Stimulated activated CD4-positive, alpha-beta T cell treated with anti-CD3 and anti-CD28 coated beads, Interleukin-1b, Interleukin-23, amount 100 ng/mL, for 48 hours (primary cell): ENCODE measurements around the gene NPPC.
"Not testable (repeated sequence)": the region's sequence is repeated elsewhere in the genome, so short reads cannot be mapped to it uniquely, and the experiment has no call there.

ENCODE experiments used
- DNase-seq: peaks from one replicate; pipeline ENCODE4 v3.0.0-alpha.2; 2020

The NPPC gene, protein sequence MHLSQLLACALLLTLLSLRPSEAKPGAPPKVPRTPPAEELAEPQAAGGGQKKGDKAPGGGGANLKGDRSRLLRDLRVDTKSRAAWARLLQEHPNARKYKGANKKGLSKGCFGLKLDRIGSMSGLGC

DNA sequence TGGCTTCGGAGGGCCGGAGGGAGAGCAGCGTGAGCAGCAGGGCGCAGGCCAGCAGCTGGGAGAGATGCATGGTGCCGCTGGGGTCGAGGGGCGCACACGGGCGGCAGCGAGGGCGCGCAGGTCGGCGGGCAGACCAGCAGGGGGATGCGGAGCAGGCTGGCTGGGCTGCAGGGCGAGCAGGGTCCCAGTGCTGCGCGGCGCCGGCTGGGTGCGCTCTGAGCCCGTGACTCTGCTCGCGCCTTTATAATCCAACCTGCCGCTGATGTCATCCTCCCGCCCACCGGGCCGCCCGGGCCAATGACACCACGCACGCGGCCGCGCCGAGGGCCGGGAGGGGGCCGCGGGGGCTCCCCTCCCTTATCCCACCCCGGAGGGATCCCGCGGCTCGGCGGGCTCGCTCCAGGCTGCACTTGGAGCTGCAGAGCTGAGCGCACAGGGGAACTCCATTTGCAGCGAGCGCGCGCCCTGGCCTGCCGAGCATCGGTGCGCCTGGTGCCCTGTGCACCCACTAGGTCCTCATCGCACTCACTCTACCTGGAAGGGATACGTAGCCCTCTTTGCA, at the start of gene NPPC:
Gene NPPC (minus strand): TSS at position 217 of the 562 bp plus-strand sequence. CDS start 147 bp downstream, at position 70.
- DNase-seq = peak; percentile 79

DNA sequence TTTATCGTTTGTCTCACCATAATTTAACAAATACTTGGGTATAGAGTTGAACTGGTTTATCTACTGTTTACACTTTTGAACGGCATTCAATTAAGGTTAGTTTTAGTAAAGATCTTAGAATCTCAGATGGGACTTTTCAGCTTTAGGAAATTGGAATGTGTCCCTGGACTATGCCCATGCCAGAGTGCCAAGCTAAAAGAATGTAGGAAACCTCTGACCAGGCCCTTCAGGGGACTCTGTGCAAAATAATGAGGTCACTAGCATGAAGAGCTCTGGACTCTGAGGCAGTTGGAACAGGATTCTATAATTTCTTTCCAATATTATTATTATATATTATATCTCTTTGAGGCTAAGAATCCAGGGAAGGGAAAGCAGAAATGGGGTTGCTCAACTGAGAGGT, 48.8 kb upstream of the NPPC start:
- DNase-seq = no peak

DNA sequence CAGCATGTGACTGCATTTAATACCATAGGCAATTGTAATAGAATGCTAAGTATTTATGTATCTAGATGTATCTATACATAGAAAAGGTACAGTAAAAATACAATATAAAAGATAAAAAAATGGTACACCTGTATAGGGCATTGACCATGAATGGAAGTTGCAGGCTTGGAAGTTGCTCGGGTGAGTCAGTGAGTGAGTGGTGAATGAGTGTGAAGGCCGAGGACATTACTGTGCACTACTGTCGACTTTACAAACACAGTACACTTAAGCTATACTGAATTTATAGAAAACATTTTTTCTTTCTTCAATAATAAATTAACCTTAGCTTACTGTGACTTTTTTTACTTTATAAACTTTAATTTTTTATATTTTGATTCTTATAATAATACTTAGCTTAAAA, 44.3 kb upstream of the NPPC start:
- DNase-seq = no peak

DNA sequence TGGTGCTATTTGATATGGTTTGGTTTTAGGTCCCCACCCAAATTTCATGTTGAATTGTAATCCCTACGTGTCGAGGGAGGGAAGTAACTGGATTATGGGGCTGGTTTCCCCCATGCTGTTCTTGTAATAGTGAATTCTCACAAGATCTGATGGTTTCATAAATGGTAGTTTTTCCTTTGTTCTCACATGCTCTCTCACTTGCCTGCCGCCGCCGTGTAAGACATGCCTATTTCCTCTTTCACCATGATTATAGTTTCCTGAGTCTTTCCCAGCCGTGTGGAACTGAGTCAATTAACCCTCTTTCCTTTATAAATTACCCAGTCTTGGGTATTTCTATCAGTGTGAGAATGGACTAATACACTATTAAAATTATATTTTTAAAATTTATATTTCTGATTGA, 42.6 kb upstream of the NPPC start:
- DNase-seq = no peak

DNA sequence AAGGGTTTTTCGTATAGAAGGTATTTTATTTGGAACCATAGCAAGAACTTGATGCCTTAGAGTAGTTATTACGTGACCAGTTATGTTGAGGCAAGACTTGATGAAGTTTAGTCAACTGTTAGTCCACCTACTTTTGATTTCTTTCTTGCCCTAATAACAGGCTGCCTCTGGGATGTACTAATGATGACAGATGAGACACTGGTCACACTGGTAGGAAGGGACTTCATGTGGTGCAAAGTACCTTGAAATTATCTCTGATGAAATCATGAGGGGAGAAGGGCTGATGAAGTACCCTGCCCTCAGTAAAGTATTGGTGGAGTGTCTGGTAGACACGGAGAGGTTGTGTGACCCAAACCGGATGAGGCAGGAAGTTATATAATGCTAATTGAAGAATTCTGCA, 40.7 kb upstream of the NPPC start:
- no peak for DNase-seq

DNA sequence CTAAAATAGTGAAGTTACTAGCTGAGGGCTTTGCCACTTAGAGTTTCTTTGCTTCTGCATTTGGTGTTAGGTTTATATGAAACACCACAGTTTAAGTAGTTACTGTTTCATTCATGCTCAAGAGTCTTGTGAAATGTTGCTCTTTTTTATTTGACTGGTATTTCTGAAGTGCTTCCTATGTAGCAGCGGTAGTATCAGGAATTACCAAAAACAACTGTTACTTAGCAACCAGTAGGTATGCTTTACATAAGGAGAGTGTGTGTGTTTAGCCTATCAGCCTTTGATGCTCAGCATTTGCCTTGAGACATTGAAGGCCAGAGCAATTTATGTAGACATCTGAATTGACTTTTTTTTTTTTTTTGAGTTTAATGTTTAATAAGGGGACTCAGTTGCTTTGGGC, 38.9 kb upstream of the NPPC start:
- DNase-seq = no peak

DNA sequence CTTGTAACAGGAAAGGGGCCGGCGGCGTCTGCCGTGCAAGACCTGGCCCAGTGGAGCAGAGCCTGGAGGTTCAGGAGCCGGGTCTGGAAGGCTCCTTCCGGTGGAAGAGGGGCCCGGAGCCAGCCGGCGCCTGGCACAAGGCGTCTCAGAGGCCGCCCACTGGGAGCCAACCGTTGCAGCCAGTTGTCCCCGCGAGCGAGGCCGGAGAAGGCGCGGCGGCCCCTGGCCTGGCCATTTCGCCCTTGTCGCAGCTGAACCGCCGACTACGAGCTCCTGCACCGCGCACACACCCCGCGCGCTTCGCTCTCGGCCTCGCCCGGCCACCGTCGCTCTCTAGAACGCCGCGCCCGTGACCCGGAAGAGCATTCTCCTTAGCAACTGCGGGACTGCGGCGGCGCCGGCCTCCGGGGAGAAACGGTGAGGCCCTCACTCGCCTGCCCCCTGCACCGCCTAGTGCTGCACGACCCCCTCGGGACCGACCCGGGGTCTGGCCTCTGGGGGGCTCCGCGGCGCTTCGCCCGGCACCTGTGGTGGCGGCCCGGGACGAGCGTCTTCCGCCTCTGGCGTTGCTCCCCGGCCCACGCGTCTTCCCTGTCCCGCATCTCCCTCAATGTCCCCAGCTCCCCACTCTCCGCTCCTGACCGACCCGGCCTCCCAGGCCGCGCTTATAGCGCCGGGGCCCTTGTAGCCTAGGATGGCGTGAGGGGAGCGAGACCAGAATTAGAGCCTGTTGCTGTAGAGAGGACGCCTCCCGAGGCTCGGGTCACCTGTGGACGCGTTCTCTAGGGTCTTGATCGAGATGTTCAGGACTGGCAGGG, 35.4 kb upstream of the NPPC start, which contains the start of gene DIS3L2:
Gene DIS3L2 (plus strand): TSS at position 365 of the 818 bp plus-strand sequence. CDS start 53,215 bp downstream, outside the sequence.
- peak; percentile 81 for DNase-seq

DNA sequence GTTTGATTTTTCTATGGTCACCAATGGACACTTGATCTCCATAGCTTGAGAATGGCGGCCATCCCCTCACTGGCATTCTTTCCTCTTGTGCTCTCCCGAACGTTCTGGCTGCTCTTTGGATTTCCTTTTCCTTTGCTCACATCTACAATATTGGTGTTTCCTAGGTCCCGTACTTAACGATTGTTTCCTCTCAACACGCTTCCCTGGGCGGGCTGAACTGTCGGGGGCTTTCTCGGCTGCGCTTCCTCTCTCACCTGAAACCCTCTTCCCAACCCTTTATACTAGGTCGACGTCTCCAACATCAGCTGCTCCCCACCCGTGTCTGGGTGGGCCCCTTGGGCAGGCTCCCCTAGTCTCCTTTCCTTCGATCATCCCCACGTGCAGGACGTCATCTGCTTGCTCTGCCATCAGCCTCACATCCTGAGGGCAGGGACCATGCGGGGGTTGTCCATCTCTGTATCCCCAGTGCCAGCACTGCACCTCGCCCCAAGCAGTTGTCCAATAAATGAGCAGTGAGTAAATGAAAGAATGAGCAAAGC, 34.7 kb upstream of the NPPC start:
- no peak for DNase-seq

DNA sequence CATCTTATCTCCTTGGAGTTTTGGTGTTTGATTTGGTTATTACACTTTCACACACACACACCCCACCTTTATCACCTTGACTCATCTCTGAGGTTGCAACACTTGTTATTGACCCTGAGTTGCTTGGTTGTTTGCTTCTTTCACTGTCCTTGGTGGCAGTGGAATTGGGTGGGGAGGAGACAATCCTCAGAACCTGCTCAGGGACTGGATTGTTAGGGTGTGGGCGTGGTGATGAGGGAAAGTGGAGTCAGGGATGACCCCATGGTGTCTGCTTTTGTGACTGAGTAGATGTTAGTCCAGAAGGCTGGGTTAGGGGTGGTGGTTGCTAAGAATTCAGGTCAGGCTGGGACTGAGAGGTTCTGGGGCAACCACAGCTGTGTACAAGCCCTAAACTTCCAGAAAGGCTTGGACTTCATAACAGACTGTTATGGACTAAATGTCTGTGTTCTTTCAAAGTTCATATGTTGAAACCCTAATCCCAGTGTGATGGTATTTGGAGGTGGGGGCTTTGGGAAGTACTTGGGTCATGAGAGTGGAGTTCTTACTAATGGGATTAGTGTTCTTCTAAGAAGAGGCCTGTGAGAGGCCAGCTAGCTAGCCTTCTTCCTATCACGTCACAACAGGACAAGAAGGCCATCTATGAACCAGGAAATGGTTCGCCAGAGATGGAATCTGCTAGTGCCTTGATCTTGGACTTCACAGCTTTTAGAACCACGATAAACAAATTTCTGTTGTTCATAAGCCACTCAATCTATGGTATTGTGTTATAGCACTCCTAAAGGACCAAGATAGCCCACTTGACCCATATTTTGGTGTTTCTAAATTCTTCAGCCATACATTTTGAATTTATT, 31.9 kb upstream of the NPPC start:
- no peak for DNase-seq

DNA sequence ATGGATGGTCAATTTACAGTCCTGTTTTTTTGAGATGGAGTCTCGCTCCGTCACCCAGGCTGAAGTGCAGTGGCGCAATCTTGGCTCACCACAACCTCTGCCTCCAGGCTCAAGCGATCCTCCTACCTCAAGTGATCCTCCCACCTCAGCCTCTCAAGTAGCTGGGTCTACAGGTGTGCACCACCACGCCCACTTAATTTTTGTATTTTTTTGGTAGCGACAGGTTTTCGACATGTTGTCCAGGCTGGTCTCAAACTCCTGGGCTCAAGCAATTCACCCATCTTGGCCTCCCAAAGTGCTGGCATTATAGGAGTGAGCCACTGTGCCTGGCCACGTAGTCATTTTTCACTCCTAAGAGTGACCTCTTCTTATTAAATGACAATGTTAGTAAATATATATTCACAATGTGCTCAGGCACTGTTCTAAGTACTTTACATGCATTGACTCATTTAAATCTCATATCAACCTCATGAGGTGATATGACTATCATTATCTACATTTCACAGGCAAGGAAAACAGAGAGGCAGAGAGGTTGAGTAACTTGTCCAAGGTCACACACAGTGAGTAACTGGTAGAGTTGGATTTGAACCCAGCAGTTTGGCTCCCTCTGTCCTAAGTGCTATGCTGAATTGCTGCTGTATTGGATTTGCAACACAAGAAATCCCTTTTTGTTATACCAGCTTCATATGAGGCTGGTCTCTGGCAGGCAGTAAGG, 29.7 kb upstream of the NPPC start:
- DNase-seq = no peak

DNA sequence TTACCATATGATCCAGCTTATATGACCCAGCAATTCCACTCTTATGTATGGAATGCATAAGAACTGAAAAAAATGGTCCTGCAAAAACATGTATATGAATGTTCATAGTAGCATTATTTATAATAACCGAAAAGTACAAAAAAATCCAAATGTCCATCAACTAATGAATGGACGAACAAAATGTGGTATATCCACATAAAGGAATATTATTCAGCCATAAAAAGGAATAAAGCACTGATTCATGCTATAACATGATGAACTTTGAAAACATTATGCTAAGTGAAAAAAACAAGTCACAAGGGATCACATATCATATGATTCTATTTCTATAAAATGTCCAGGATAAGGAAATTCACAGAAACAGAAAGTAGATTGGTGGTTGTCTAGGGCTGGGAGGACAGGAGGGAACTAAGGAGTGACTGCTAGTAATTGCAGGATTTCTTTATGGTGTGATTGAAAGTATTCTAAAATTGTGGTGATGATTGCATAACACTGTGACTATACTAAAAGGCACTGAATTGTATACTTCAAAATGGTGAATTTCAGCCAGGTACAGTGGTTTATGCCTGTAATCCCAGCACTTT, 25.3 kb upstream of the NPPC start:
- no peak for DNase-seq

DNA sequence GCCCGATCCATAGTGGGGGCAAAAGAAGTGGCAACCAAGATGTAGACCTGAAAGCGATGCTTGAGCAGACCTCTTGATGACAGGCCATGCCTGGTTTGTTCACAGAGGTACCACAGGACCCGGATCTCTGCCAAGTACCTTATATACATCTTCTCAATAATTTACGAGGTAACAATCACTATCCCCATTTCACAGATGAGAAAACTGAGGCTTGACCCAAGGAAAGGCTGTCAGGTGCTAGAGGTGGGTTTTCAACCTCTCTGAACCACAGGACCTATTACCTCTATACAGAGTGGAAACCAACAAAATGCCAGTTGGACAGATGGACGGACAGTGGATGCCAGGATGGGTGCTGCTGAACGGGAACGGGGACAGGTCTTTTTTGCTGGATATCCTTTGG, 21.5 kb upstream of the NPPC start:
- no peak for DNase-seq

DNA sequence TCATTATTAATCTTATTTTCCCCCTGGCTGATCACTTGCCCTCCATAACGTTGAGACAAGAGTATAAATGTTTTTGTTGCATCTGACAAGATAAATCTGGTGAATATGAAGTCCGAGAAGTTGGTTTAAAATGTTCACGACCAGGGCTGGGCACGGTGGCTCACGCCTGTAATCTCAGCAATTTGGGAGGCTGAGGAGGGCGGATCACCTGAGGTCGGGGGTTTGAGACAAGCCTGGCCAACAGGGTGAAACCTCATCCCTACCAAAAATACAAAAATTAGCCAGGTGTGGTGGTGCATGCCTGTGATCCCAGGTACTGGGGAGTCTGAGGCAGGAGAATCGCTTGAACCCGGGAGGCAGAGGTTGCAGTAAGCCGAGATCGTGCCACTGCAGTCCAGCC, 20.9 kb upstream of the NPPC start:
- not testable (repeated sequence) for DNase-seq

DNA sequence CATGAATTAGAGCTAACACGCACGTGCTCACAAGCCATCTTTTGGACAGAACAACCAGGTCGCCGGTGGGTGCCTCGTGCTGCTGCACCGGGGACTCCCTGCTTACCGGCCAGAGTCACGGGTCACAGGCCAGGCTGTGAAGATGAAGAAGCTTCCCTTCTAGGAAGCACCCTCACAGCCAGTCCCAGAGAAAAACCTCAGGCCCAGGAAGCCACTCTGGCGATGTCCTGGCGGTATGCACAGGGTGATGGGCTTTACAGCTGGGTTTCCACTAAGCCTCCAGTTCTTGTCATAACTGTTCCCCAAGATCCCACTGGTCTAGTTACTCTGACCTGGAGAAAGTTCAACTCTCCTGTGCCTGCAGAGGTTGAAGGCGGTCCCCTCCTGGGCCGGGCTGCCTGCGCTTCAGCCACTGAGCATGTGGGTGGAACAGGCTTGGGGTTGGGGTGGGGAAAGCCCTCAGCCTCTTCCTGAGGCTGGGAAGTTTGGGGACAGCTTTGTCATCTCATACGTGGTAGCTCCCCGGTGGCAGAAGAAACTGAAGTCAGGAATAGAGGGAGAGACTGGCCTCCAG, 20.1 kb upstream of the NPPC start:
- DNase-seq = no peak

DNA sequence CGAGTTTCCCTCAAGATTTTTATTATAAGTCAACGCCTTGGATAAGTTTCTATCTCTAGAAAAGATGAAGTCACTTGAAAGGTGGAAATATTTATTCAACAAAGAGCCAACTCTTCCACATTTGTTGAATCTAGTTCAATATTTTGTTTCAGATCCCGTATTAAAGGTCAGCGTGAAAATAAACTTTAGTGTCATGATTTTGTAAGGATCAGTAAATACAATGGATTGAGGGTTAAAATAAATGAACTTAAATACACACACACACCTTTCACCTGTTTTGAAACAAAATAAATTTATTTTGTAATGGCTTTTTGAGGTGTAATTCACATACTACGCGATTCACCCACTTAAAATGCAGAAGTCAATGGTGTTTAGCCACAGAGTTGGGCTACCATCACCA, 16.0 kb upstream of the NPPC start:
- DNase-seq = no peak

DNA sequence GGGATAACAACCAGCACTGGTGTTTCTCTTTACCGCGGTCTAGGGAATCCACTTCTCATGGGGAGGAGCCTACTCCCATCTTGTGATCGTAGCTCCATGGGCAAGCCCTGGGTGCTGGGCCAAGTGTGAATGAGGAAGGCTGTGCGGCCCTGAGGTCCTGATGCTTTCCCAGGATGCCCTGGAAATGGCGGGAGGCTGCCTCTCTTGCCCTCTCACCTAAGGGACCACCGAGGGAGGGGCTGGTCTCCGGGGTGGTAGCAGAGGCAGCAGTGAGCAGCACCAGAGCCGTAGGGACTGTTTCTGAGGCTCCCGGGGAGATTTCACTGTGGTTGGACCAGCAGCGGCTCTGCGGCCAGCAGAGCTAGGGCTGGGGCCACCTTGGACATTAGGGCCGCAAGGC, 15.5 kb upstream of the NPPC start:
- DNase-seq = no peak

DNA sequence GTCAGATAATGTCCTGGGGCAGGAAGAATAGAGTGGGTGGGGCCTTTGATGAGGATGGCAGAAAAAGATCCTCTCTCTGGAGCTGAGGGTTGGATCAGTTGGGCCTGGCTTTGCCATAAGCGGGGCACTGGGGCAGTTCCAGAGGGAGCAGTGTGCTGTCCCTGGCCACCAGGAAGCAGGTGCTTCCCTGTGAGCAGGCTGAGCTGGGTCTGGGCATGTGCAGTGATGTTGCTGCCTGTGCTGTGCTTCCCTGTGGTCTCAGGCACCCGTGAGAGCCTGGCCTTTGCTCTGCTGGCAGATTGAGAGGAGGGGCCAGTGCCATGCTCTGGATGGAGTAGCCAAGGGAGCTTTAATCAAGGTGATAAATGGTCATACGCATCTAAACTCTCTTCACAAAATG, 14.6 kb upstream of the NPPC start:
- no peak for DNase-seq

DNA sequence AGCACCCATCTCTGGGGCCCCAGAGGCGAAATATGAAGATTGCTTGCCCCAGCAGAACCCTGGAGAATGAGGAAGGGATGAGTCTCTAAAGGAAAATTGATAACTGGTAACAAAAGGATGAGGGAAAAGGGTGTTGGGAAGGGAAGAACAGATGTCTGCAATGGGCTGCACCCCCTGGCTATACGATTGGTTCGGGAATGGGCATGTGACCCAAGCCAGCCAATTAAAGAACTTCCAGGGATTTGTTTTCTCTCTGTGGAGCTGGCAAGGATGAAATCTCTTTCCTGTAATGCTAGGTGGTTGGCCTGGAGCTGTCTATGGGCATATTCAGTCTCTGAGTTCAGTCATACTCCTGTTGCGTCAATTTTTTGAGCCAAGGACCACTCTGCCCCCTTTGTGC, 12.8 kb upstream of the NPPC start:
- DNase-seq = no peak

DNA sequence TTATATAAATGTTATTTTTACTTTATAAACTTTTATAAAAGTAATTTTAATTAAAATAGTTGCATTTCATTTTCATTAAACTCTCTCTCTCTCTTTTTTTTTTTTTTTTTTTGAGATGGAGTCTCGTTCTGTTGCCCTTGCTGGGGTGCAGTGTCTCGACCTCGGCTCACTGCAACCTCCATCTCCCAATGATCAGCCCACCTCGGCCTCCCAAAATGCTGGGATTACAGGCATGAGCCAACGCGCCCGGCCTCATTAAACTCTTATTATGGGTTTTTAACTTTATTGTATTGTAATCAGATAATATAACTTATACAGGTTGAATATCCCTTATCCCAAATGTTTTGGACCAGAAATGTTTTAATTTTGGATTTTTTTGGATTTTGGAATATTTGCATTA, 10.9 kb upstream of the NPPC start:
- no peak for DNase-seq

DNA sequence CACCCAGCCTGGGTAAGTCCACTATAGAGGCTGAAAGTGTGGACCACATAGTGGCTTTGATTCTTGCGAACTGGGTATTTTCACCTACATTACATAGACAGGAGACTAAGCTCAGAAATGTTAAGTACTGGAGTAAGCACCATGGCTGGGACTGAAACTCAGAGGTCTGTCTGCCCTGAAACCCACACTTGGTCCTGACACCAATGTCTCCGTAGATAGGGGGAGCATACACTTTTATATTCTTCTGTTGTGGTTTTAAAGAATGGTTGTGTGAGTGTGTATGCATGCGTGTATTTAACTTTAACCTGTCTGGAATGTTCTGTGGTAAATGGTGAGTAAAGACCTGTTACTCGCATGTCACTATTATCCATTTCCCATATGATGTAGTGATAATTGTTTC, 10.3 kb upstream of the NPPC start:
- DNase-seq = no peak

DNA sequence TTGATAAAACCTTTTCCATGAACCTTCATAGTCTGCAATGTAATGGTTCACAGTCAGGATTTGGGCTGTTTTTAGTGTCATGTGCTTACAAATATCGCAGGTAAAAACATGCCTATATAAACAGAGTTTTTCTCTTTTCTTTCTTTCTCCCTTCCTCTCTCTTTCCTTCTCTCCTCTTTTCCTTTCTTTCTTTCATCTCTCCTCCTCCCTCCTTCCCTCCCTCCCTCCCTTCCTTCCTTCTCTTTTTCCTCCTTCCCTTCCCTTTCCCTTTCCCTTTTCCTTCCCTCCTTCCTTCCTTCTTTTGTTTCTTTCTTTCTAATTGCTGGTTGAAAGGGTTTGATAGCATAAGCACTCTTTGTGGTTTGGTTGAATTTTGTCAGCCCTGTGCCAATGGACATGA, 9.6 kb upstream of the NPPC start:
- no peak for DNase-seq

DNA sequence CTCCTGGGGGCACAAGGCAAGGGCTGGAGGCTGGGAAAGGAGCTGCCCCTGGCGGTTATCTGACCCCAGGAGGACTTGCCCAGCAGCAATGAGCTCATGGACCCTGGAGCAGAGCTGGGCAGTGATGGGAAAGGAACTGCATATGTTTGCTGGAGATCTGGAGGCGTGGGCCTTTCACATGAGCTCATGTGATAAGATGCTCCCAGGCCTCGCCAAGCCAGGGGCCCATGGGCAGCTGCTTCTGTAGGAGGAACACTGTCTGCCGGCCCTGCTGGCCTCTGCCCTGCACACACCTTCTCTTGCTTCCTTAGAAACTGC, 9.0 kb upstream of the NPPC start:
- no peak for DNase-seq
